Stimulated activated CD8-positive, alpha-beta memory T cell treated with anti-CD3 and anti-CD28 coated beads, Interleukin-4, amount 100 ng/mL, for 48 hours (primary cell): ENCODE results near the gene BTBD16.

ENCODE experiments used
- DNase-seq: peaks from one replicate; pipeline ENCODE4 v3.0.0-alpha.2; 2020

Gene BTBD16

DNA sequence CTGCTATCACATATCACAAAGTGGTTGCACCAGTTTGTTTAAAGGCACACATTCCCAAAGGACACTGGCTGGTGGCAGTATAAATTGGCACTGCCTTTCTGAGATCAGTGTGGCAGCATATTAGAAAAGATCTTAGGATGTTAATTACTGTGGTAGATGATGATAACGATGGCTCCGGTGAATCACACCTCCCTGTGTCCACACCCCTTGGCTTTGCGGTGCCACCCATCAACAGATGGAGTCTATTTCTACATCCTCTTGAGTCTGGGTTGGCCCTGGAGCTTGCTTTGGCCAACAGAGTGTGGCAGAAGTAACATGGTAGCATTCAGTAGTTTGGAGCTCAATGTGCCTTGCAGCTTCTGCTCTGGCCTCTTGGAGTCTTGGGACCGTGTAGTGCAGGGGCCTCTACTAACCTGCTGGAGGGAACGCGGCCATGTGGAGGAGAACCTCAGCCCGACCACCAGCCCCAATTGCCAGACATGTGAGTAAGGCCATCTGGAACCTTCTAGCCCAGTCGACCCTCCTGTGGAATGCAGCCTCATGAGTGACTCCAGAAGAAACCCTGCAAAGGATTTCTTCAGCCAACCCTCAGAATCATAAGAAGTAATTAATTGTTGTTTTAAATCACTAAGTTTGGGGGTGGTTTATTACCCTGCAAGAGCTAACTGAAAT lies 76.2 kb downstream of the BTBD16 start:
- no peak for DNase-seq

DNA sequence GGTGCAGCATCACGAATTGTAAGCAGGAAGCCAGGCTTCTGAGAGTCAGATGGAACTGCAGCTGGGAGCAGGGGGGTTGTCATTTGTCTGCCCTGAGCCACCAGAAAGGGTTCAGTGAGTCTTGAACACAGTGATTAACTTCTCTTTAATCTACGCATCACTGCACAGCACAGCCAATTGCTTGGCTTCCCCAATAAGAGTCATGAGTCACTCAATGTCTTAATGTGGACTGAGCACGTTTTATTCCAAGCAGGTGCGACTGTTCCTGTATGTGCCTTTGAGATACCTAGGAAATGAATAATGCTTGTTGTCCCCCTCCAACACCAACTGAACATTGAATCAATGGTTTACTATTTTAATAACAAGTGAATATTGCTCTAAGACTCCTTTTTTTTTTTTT lies 77.4 kb downstream of the BTBD16 start:
- DNase-seq = no peak

DNA sequence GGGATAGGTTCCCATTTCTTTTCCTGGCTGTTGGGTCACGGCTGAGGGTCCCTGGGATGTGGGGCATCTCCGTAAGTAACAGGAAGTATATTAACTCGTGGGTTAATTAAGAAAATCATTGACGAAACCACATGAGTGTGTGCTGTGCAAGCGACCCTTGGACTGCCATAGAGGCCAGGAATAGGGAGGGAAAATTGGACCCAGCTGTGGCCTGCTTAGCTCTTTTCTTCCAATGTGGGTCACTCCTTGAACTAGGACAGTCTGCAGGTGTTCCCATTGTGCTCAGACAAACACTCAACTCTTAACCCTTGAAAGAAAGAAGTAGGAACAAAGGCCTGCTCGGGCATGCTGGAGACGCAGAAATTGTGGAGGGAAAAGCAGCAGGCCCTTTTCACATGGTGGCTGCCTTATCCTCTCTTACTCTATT lies 77.9 kb downstream of the BTBD16 start:
- DNase-seq = no peak

DNA sequence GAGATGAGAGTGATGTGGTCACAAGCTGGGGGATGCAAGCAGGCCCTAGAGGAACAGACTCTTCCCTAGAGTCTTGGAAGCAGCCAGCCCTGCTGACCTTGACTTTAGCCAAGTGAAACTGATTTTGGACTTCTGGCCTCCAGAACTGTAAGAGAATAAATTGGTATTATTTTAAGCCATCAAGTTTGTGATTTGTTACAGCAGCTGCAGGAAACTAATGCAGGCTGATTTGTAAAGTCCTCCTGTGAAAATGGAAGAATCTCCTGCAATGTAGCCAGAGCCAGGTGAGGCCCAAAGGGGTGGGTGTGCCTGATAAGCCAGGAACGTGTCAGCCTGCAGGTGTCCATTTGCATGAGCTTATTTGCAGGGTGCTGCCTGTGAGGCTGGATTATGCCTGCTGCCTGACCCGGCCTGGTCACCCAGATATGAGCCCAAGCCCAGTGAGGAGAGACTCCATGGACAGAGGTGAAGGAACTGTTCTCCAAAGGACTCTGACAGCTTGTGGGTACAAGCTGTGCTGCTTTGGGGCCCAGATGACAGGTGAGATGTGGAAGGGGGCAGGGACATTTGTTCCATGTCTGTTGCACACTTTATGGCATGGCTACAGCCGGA lies 78.8 kb downstream of the BTBD16 start:
- DNase-seq = no peak

DNA sequence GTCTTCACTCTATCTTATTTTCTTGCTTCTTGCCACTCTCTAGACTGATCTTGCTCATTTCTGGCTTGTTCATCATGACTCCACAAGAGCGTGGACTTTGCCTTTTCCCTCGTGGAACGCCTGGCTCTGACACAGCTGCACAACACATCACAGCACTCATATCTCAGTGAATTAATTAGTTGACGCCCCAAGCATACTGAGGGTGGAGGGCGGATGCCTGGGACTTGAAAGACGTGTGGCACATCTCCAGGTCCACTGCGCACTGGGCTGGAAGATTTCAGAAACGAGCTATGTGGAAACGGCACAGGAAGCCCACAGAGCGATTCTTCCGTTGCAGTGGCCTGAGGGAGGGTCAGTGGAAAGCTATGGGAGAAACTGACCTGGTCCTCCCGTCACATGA lies 79.8 kb downstream of the BTBD16 start:
- DNase-seq = no peak

DNA sequence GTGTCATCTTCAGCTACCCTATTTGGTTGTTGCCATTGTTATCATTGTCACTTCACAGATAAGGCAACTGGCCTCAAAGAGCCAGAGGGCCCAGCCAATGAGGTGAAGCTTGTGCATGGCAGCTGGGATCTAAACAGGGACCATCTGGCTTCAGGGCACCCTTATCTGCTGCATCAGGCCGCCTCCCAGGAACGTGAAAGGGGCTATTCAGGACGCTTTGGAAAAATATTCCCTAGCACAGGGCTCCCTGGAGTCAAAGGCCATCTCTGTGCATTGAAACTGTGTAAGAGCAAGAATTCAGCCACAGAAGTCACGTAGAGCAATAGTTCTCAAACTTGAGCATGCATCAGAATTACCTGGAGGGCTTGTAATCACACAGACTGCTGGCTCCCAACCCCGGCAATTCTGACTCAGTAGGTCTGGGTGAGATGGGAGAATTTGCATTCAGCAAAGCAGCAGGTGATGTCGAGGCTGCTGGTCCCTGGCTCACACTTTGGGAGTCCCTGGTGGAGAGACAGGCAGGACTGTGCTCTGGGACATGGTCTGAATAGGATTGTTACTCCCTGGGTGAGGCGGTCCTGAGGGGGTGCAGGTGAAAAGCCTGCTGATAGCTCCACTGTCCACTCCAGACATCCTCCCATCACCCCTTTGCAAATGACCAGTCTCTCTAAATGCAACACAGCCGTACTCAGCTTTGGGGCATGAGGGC lies 81.9 kb downstream of the BTBD16 start:
- DNase-seq = no peak

DNA sequence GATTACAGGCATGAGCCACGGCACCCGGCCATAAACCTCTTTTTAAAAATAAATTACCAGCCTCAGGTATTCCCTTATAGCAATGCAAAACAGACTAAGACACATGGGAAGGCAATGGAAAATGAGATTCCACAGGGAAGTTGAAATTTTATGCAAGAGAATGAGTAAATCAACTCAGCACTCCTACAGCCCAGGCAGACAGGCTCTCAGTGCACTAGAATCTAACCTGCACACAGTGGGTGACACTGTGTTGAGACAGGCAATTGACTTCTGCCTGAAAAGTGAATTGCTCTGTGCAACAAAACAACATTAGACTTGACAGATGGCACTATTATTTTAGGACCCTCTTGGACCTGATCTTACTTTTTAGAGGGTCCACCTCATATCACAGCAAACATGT lies 83.3 kb downstream of the BTBD16 start:
- DNase-seq = no peak

DNA sequence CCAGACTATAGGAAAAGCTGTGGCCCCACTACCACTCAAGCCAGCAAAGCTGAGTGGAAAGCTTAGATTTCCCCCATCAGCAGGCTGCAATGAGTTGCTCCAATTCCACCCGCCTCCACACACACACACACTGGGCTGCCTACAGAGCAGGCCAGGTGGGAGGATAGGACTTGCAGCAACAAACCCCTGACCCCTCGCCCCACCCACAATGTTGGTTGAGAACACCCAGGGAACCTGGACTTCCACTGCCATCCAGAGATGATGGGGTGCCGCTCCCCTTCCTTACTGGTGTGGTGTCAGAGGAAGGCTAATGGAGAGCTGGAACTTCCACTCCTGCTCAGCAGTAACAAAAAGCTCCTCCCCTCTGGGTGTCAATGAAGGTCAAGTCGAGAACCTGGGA lies 86.6 kb downstream of the BTBD16 start:
- peak; percentile 10 for DNase-seq

DNA sequence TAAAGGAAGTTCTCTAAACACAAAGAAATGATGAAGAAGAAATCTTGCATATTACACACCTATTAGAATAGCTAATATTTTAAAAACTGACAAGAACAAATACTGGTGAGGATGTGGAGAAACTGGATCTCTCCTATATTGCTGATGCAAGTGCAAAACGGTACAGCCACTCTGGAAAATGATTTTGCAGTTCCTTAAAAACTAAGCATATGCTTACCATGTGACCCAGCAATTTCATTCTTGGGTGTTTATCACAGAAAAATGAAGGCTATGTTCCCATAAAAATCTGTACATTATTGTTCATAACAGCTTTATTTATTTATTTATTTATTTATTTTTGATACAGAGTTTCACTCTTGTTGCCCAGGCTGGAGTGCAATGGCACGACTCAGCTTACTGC lies 88.5 kb downstream of the BTBD16 start:
- no peak for DNase-seq

DNA sequence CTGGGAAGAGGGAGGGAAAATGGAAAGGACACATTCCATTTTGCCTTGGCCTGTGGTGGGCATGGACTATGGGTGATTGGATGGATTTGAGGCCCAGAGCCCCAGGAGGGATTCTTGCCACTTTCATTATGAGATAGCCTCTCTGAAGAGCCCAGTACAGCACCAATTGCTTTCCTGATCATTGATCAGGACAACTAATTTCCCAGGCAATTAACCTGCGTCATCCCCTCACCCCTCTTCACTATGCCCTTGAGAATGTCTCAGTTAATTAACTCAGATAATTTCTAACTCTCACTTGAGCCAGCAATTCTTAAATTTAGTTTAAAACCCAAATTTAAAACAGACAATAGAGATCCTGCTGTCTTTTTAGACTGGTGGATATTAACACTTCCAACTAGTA lies 90.0 kb downstream of the BTBD16 start:
- no peak for DNase-seq

DNA sequence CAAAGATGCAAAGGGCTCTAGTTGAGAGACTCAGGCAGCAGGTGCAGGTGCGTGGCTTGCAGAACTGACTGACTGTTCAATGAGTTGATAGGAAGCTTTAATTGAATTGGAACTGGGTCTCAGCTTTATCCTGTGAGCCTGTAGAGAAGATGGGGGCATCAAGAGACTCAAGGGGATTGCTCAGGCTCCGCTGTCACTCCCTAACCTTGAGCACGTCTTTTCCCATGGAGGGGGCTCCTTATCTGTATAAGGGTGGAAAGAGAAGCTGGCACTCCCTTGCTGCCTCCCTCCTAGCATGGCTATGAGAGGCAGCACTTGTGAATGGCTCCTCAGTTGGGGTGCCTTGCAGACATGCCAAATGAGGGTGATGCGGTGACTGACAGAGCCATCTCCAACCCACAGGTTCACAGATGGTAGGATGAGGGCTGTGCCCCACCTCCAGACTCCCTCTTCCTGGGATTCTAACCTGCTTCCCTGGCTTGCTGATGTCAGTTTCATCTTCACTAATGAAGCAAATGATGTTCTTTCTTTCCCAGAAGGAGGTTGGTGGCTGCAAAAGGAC lies 91.0 kb downstream of the BTBD16 start:
- DNase-seq = peak; percentile 16

DNA sequence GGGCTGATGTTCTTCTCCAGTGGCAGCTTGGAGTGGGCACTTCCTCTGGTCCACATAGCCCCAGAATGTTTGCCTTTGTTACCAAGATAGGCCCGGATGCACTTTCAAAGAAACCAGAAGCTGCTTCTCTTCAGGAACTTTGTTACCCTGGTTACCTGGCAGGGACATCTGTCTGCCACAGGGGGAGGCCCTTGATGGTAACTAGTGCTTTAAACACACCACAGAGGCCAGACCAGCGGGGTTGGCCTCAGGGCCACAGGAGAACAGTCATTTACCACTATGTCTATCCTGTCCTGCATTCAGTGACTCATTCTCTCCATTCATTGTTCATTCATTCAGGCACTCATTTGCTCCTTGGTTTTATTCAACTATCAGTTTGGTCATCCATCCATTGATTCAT lies 91.5 kb downstream of the BTBD16 start:
- DNase-seq = no peak

DNA sequence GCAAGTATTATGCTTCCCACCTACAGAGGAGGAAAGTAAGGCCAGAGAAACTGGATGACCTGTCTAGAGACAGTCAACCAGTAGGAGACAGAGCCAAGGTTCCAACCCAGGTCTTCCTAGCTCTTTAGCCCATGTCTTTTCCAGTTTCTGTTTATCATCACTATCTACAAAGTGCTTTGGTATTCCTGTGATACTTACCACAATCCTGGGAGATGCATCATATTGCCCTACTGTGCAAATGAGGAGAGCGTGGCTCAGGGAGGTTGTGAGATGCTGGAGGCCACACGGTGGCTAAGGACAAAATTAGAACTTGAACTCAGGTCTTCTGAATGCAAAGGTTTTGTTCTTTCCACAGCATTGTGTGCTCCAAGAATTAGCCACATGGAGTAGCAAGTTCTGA lies 92.2 kb downstream of the BTBD16 start:
- no peak for DNase-seq

DNA sequence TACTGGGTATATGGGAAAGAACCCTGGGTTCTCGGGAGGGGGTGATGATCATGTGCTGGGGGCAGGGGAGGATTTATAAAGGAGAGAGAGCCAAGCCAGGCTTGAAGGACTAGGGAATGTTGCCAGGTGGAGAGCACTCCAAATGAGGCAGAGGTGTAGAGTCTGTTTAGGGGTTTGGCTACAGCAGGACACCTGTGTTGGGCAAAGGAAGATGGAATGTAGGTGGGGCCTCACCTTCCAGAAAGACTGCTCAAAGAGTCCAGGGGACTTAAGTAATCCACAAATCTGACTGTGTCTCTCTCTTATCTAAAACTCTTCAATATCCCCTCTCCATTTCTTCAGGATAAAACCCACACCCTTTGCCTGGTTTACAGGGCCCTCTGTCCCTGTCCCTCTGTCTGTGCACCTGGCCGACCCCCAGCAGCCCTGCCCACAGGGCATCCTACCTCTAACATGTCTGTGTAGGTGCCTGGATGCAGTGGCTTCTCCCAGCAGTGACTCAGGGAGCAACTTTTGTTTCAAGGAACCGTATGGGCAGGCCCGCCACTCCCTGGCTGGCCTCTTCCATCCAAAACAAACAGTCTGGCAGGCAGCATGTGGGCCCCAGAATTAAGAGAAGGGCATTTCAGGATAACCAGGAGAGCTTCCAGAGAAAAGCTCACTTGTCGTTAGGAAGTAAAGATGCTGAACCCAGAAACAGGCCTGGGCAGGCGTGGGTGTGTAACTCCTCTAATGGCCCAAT lies 92.8 kb downstream of the BTBD16 start:
- peak; percentile 6 for DNase-seq

DNA sequence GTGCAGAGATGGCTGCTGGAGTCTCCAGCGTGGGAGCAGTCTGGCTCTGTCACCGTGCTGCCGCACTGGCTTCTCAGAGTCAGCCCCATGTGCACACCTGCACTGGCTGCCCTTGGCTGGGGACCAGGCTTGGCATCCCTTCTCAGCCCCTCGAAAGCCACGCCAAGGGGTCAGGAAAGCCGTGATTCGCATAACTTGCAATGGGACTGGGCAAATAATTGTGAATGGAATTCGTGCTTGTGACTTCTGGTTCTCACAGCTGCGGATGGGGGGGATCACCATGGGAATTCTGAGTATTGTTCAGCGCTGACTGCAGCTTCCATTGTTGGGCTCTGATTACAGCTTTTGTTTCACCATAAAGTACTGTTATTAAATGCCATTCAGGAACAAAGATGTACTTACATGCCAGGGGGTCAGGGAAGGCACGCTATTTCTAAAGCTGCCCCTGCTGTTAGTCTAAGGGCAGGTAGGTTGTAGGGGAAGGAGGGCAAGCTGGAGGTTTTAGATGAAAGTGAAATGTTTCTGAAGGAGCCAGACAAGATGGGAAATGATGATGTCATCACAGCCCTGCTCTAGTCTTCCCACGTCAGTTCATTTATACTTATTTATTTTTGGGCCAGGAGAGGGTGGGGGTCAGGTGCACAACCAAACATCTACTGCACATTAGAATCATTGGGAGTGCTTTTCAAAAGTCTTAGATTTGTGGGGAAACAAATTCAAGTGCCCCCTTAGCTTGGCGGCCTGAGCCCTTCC lies 97.6 kb downstream of the BTBD16 start:
- no peak for DNase-seq

DNA sequence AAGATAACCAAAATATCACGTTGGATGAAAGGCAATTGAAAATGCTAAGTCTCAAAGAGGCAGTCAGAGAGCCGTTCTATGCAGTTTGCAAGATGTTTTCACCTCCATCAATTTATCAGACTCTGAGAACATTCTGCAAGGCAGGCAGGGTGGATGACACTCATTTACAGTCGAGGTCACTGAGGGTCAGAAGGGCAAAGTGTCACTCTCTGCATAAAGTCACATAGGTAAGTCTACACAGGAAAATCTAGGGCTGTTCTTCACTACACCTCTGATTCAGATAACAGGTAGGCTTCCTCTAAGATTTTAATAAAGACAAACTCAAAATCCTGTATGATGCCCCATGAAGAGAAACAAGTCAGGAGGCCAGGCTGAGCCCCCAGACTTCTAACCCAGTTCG lies 102.0 kb downstream of the BTBD16 start:
- DNase-seq = no peak

DNA sequence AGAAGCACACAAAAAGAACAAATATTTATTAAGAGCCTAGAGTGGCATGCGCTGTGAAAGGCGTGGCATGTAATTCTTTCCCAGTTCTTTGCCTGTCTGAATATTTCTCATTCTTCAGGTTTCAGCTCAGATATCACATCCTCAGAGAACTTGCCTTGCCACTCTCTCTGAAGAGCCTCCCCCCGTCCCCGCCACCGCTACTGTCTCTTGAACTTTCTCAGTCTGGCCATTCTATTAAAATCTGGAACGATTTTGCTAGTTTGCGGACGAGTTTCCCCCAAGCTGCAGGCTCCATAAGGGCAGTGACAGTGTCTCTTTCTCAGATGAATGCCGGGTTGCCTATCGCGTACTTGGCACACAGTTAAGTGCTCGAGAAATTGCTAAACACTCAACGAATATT lies 102.6 kb downstream of the BTBD16 start:
- no peak for DNase-seq

DNA sequence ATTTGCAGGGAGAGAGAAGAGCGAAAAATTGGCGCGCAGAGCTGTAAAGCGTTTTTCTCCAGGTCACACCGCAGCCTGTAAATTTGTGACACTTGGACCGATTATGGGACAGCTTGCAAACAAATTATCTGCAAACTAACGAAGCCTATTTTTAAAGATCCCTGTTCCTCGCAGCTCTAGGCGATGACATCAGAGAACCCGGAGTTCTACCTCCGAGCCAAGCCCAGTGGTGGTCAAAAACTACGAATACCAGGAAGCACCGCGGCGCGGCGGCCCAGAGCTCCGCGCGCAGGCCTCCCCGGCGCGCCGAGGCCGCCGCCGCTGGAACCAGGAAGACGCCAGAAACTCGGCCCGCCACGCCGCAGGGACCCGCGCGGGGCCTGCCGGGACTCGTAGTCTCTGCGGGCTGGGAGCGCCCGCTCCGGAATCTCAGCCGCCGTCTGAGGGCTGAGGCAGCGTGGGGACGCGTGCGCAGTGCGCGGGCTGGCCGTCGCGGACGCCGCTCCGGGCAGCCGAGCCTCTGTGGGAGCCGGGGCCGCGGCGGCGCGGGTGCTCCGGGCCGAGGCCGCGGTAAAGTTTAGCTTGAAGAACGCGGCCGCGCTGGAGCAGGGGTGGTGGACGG lies 103.3 kb downstream of the BTBD16 start, which contains the start of gene PLEKHA1:
Gene PLEKHA1 (plus strand): TSS at position 472 of the 622 bp plus-strand sequence. CDS start 18,493 bp downstream, outside the sequence.
- DNase-seq = peak; percentile 92

DNA sequence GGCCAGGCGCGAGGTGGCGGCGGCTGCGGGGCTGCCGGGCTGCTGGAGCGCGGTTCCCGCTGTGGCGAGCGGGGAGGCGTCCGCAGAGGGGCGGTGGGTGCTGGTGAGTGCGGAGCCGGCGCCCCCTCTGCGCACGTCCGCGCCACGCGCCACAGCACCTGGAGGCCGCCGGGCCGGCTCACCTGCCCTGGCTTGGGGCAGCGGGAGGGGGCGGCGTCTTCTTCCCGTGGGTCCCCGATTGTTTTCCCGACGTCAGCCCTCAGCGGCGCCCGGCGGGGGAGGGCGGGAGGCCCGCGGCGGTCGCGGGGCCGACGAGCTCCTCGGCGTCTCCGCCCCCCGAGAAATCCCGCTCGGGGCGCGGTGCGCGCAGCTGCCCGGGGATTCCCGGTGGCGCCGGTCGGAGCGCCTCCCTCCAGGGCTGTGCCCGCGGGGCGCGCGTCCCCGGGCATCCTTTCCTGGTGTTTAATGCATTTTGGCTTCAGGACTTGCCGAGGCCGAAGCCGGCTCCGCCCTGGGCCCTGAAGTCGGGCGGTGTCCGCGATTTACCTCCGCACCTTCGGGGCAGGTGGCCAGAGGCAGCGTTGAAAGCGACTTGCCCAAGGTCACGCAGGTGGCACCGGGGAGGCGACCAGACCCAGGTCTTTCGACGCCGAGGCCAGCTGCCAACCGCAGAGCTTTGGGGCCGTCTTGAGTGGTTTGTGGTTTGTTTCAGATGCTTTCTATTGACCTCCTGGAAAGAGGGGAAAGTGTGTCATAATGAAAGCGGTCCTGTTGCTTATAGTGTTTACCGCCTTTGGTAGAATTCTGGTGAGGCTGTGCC lies 104.0 kb downstream of the BTBD16 start:
- peak; percentile 82 for DNase-seq

DNA sequence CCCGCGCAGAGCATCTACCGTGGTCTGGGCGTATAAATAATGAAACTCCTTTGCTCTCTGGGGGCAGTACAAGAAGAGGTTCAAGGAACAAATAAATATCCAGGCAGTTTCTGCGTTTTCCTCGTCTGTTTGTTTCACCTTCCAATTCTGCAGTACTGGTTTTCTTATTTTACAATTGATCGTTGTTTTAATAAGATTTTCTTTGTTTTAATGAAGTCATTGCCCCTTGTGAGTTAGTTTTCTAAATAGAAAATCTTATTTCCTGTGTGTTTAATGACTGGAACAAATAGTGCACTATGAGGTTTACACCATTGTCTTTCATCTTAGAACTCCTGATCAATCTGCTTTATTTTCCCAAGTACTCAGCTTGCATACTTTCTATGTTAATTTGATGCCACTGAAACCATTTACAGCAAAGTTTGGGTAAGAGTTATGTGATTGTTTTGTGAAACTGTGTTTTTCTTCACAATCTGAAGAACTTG lies 104.6 kb downstream of the BTBD16 start:
- DNase-seq = no peak
